Fibroblast of the aortic adventitia (primary cell): ENCODE results near the gene AOPEP. TPM values are rescaled to one million over a fixed set of nuclear protein-coding genes. Genes with fewer than 3 reads are reported as not detected.

Source experiments
- DNase-seq: peaks from one replicate; pipeline ENCODE4 v3.0.0-alpha.2; 2010; ENCODE audit warnings: low read depth
- H3K4me3 ChIP-seq: 2 replicates; pipeline ENCODE4 v1.5.1; 2011; ENCODE audit warnings: low read depth, mild to moderate bottlenecking, control low read depth, low read length, moderate library complexity
- total RNA-seq: library from RNA; depleted of rRNA; stranded (reverse); fragments of >200 nt; gene quantifications from 2 replicates; pipeline ENCODE4 v1.2.3, GENCODE V29; 2012; ENCODE audit warnings: low replicate concordance
- TF ChIP-seq, protein P1 (sequence below): IDR thresholded peaks from 2 replicates; pipeline ENCODE4 v1.5.1; 2011; ENCODE audit warnings: mild to moderate bottlenecking, low read length, control low read depth, inconsistent platforms; ENCODE audit not compliant: insufficient read depth

The AOPEP gene
- total RNA-seq, 1 donor: 39.7 TPM

DNA sequence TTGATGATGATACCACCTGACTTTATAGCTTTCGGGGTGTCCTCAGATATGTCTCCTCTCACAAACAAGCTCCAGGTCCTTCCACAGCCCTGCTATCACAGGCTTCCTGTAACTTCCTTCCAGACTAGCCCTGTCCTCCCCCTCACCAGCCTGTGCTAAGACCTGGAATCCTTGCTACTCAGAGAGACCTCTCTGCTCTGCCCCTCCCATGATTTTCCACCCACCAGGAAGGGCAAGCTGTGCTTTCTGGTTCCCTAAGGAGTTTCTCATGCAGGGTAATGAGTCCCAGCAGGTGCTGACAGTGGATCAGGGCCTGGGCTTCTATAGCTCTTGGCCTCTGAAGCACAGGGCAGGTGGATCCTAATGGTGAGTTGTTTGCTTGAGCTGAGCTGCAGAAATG lies 86.9 kb downstream of the AOPEP start:
- TF ChIP-seq, protein P1, sequence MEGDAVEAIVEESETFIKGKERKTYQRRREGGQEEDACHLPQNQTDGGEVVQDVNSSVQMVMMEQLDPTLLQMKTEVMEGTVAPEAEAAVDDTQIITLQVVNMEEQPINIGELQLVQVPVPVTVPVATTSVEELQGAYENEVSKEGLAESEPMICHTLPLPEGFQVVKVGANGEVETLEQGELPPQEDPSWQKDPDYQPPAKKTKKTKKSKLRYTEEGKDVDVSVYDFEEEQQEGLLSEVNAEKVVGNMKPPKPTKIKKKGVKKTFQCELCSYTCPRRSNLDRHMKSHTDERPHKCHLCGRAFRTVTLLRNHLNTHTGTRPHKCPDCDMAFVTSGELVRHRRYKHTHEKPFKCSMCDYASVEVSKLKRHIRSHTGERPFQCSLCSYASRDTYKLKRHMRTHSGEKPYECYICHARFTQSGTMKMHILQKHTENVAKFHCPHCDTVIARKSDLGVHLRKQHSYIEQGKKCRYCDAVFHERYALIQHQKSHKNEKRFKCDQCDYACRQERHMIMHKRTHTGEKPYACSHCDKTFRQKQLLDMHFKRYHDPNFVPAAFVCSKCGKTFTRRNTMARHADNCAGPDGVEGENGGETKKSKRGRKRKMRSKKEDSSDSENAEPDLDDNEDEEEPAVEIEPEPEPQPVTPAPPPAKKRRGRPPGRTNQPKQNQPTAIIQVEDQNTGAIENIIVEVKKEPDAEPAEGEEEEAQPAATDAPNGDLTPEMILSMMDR: no peak
- no peak for DNase-seq
- no peak overlapping the region for H3K4me3 ChIP-seq

DNA sequence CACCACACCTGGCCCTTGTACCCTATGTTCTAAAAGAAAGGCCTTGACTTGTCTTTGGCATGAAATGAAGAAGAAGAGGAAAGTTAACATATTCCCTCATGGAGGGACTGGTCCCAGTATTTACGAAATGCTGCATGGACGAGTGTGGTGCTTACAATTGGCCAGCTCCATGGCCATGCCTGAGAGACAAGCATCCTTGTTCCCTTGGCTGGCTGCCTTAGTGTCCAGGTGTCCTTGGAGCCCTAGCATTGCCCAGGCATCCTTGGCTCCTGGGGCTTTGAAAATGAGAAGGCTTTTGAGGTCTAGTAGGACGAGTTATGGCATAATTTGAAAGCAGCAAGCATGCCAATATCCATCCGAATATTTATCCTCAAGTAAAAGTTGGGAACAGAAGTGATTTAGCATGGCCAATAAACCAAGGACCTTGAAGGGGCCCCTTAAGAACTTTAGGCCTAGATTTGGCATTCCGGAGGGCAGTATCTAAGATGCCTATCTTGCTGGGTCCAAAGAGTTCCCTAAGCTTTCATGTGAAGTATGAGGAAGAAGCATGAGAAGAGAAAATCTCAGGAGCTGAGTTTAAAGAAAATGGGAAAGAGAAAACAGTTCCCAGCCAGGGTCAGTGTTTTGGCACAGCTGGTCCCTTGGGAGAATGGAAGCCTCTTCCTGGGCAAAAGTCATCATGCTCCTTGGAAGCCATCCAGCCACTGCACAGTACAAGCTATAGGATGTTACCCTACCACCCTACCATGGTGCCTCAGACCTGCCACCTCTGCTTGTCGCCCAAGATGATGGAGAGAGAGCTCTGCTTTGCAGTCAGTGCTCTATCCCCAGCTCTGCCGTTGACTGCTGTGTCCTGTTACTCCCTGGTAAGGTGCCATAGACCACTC lies 91.0 kb downstream of the AOPEP start:
- TF ChIP-seq, protein P1: no peak
- DNase-seq: no peak

DNA sequence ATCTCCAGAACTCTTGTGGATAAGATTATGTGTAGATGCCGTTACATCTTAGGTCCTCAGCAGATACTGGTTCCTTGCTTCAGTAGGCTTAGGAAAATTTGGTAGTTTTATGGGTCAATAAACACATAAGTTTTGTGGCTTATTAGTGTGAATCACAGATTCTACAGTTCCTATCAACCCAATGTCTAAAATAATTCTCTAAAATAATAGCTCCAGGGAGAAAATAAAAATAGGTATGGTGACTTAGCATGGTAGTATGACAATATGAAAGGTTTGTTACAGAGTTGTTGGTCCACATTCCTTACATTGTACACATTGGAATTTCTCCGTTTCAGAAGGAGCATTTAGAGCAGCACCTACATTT lies 91.7 kb downstream of the AOPEP start:
- no peak for DNase-seq
- no peak overlapping the region for H3K4me3 ChIP-seq
- TF ChIP-seq, protein P1: no peak

More for the DNA sequence above, 91.0 kb downstream of the AOPEP start:
- no peak overlapping the region for H3K4me3 ChIP-seq

DNA sequence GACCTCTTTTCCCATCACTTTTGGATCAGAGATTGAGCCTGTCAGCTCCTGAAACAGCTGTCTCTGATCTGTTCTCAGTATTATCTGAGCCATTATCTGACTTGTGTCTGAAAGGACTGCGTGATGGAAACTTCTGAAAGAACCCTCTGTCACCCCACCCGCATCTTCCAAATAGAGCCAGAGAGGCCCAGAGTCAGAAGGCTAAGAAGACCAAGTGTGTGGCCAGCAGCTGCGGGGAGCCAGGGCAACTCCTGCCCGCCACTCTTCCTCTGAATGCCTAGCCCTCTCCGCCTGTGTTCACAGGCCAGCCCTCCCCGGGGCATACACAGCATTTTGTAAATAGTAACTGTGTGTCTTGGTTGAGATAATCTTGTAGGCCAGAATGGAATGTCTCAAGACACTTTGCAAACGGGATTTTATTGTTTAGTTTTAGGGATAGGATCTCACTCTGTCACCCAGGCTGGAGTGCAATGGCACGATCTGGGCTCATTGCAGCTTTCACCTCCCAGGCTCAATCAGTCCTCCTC lies 92.7 kb downstream of the AOPEP start:
- no peak for DNase-seq
- TF ChIP-seq, protein P1: no peak
- no peak overlapping the region for H3K4me3 ChIP-seq

DNA sequence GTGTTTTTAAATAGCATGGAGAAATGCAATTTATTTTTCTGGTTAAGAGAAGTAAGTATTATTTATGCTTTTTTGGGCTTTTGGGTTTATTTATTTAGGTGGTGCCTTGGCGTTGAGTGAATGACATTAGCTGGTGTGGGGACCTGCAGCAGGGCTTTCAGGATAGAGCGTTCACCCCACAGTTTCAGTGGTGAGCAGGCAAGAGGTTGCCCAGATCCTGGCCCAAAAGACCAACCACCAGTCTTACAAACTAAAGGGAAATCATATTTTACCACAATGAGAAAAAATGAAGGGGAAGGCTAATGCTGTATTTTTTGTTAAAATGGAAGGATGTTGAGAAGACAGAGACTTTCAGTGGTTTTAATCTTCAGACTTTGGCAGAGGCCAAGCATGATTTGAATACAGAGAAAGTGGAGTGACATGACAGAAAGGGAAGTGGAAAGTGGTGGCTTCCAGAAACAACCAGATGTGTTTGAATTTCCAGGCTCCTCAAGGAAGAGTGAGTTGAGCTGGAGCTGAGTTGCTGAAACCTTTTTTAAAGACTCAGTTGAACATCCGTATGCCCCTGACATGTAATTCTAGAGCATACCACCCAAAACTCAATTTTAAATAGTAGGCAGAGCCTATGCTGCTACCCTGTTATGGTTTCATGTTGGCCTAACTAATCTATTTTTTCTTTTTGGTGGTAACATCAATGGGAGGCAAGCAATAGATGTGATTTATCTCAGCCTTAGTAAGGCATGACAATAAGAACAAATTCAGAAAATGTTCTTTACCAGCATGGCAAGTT lies 94.8 kb downstream of the AOPEP start:
- TF ChIP-seq, protein P1: no peak
- H3K4me3 ChIP-seq: no peak overlapping the region
- DNase-seq: no peak

DNA sequence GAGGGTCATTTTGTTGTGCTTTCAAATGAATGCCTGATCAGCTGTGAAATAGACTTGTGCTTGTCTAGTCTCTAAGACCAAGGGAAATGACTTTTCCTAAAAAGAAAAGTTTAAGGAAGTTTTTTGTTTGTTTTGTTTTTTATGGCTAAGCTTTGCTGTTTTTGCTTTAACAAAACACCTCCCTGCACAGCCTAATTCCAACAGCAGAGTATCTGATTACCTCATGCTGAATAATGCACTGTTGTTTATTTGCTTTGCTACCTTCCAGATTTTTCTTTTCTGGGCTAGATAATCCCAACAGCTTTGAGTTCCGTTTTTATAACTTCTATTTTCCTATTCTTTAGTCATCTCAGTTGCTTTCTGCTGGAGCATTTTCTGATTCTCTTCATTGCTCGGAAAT lies 95.8 kb downstream of the AOPEP start:
- TF ChIP-seq, protein P1: no peak
- H3K4me3 ChIP-seq: no peak overlapping the region
- peak; percentile 53 for DNase-seq
